CD4-positive, alpha-beta T cell treated with Interleukin-2 at 100 ng/mL for 4 hours (primary cell): ENCODE measurements around the gene ATXN7L1.
A peak's percentile ranks its signal among the peaks of the same experiment; 100 is the strongest.

Source experiments
- DNase-seq: peaks from one replicate; pipeline ENCODE4 v3.0.0-alpha.2; 2020; ENCODE audit warnings: low spot score

Gene ATXN7L1

GRCh38 chr7:105583061-105583460 lies 293.3 kb downstream of the ATXN7L1 start:
- no peak for DNase-seq

- DNase-seq = peak; percentile 14
Observed at GRCh38 chr7:105581066-105581811, 295.2 kb downstream of the ATXN7L1 start, which contains the start of gene EFCAB10. TSS of gene EFCAB10 (minus strand) at chr7:105581493. CDS start at chr7:105581463, 30 bp downstream.

GRCh38 chr7:105580022-105580740 lies 296.2 kb downstream of the ATXN7L1 start:
- DNase-seq = no peak

- no peak for DNase-seq
Observed at GRCh38 chr7:105578496-105578895, 297.9 kb downstream of the ATXN7L1 start.

GRCh38 chr7:105577251-105577650 lies 299.1 kb downstream of the ATXN7L1 start:
- no peak for DNase-seq

GRCh38 chr7:105571891-105572290 lies 304.5 kb downstream of the ATXN7L1 start:
- no peak for DNase-seq

- no peak for DNase-seq
Observed at GRCh38 chr7:105567821-105568220, 308.6 kb downstream of the ATXN7L1 start.

- DNase-seq = no peak
Observed at GRCh38 chr7:105567024-105567423, 309.4 kb downstream of the ATXN7L1 start.

GRCh38 chr7:105565190-105565589 lies 311.2 kb downstream of the ATXN7L1 start:
- DNase-seq = no peak

GRCh38 chr7:105559926-105560325 lies 316.5 kb downstream of the ATXN7L1 start:
- no peak for DNase-seq
